Stimulated activated CD8-positive, alpha-beta memory T cell treated with anti-CD3 and anti-CD28 coated beads, Interleukin-15, amount 100 ng/mL, for 4 hours (primary cell): ENCODE results near the gene PPP6C.
"Not testable (repeated sequence)": the region's sequence is repeated elsewhere in the genome, so short reads cannot be mapped to it uniquely, and the experiment has no call there.

Source experiments
- DNase-seq, 2 donors: peaks; one replicate each; pipeline ENCODE4 v3.0.0-alpha.2; 2020; ENCODE audit warnings: low read depth in 2 of 2

The PPP6C gene

DNA sequence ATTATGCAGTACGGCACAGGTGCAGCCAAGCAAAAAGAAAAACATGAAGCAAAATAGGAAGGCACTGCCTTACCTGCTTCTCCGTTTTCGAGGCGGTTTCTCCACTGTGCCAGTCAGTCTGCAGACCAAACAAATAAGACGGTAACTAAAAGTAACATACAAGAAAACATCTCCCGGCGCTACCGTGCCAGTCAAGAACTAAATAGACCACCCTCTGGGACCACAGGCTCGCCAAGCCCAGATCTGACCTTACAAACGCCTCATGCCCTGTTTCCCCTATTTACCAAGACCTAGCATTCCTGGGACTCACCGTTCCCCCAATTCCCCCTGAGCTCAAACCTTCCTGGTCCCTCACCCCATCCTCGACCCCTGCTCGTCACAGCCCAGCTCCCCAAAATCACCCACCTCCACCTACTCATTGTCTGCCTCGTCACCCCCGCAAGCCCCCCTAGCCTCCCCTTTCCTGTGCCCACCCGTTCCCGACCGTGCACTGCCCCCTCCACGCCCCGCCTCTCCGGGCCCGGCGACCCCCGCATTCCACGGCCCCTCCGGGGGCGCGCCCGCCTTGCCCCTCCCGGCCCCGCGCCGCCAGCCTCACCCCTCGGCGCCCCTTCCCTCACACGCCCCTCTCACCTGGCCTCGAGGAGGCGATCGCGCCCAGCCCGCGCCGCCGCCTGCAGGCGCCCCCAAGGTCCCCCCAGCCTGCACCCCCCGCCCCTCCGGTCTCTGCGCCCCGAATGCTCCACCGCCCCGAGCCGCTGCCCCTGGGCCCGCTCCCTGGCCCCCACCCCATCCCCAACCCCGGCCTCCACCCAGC lies 46.8 kb downstream of the PPP6C start:
- DNase-seq = no peak

DNA sequence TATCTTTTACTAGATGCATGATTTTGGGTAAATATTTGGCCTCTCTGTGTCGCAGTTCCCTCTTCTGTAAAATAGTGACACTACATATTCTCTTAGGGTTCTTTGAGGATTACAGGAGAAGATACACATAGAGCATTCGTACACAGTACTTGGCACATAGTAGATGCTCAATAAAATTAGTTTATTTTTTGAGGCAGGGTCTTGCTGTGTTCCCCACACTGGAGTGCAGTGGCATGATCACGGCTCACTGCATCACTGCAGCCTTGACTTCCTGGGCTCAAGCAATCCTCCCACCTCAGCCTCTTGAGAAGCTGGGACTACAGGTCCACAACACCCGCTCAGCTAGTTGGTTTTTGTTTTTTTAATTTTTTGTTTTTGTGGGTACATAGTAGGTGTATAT lies 47.9 kb downstream of the PPP6C start:
- DNase-seq = no peak

DNA sequence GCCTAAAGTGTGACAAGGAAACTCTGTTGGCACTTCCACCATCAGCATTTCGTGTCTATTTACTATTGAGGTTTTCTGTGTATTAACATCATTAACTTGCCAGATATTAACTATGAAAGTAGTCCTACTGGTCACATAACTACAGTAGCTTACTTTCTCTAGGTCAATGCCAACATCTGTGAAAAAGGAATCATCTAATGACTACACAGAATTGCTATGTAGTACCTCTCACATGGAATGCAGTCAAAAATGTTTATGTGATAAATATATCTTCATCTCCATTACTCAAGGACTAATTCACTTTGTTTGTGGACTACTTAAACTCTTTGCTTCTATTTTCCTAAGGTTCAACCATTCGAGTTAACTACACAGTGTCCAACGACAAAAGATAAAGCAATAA lies 48.4 kb downstream of the PPP6C start:
- no peak for DNase-seq

DNA sequence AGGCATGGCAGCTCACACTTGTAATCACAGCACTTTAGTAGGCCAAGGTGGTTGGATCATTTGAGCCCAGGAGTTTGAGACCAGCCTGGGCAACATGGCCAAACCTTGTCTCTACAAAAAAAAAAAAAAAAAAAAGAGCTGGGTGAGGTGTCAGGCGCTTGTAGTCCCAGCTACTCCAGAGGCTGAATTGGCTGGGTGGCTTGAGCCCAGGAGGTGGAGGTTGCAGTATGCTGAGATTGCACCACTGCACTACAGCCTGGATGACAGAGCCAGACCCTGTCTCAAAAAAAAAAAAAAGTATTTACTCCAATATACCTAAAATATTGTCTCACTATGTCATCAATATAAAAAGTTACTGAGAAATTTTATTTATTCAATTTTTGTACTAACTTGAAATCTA lies 49.0 kb downstream of the PPP6C start:
- no peak for DNase-seq

DNA sequence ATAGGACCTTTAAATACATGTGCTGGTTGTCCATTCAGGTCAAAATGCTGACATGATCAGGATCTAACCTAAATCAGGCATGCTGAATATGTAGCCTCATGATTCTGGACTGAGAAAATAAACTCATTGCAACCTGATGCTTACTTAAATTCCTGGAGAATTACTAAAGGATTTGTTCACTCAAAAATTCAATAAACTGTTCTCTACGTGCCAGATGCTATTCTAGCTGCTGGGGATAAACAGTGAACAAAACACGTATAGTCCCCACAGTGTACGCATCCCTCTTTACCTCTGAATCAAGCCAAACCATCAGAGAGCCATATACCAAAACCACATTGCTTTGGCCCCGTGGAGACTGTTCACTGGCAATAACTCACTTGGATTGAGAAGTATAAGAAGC lies 52.4 kb downstream of the PPP6C start:
- no peak for DNase-seq

DNA sequence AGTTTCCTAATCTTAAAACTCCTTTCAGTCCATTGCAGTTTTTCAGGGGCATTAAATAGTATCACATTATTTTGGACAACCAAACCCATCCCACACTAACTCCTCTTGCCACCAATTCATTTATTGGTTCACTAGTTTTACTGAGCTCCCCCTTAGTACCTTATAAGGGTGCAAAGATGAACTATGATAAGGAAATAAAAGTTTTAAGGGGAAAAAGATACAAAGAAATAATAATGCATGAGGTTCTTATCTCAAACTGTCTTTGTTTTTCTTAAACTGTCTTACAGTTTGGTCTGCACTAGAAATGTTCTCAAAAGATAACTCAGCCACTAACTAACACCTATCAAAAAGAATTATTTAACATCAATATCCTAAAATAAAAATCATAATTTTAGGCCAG lies 54.6 kb downstream of the PPP6C start:
- DNase-seq = no peak

DNA sequence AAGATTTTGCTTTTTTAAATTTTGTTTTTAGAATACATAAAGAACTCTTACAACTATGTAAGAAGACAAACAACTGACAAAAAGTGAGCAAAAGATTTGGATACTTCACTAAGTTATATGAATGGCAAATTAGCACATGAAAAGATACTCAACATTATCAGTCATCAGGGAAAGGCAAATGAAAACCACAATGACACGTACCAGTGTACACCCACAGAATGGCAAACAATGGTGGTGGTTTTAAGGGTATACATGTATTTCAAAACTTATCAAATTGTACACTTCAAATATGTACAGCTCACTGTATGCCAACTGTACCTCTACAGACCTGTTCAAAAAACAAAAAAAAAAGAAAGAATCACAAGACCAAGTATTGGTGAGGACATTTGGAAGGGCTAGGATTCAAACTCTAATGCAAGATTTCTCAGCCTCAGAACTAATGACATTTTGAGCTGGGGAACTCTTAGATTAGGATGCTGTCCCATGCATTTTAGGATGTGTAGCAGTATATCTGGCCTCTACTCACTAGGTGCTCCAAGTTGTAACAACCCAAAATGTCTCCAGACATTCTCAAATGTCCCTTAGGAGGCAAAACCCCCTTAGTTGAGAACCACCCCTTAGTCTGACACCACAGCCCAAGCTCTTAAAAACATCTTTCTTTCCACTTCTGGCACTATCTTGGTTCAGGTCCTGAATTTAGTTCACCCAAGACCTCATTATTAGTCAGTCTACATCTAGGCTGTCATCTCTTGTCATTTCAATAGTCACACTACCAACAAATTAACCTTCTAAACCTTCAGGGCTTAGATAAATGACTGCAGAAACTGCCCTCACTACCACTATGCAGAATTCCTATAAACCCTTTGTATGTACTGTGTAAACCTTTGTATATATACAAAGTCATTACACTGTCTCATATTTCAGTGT lies 55.9 kb downstream of the PPP6C start:
- no peak for DNase-seq

DNA sequence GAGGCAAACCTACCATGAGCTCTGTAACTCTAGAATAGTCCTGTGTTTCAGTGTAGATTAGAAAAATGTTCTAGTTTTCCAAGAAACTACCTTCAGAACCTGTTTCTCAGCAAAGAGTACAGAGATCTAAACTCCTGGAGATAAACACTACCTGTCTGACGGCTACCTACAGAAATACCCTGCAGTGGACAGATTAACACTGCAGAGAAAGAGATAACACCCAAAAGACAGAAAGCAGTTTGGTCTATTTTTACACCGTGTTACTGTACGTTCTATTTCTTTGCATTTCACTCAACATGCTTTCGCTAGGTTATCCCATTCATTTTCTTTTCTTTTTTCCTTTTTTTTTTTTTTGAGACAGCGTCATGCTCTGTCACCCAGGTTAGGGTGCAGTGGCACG lies 57.8 kb downstream of the PPP6C start:
- no peak for DNase-seq

DNA sequence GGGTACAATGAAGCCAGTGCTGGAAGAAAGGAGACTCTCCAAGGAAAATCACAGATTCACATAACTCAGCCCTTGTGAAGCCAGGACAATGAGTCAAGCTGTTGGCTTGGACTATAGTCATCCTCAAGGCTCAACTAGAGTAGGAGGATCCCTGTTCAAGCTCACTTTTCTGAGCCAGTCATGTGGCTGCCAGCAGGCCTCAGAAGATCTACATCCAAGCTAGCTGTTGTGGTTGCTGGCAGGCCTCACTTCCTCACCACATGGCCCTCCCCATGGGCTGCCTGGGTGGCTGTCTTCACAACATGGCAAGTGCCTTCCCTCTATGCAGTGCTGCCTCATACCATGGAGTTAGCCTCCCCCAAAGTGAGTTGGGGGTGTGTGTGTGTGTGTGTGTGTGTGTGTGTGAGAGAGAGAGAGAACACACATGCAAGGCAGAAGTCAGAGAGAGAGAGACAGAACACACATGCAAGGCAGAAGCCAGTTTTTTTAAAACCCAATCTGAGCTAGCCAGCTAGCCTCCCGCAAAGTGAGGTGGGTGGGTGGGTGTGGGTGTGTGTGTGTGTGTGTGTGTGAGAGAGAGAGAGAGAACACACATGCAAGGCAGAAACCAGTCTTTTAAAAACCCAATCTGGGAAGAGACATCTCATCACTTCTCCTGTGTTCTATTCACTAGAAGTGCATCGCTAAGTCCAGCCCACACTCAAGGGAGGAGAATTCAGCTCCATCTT lies 63.4 kb downstream of the PPP6C start:
- peak; percentile 50 to 53 for DNase-seq

DNA sequence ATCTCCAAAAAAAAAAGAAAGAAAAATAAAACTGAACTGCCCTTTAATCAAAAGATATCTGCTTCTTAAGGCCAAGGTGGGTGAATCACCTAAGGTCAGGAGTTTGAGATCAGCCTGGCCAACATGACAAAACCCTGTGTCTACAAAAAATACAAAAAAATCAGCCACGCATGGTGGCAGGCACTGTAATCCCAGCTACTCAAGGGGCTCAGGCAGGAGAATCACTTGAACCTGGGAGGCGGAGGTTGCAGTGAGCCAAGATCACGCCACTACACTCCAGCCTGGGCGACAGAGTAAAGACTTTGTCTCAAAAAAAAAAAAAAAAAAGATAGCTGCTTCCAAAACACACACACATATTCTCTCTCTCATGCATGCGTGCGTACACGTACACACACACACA lies 64.1 kb downstream of the PPP6C start:
- no peak for DNase-seq

DNA sequence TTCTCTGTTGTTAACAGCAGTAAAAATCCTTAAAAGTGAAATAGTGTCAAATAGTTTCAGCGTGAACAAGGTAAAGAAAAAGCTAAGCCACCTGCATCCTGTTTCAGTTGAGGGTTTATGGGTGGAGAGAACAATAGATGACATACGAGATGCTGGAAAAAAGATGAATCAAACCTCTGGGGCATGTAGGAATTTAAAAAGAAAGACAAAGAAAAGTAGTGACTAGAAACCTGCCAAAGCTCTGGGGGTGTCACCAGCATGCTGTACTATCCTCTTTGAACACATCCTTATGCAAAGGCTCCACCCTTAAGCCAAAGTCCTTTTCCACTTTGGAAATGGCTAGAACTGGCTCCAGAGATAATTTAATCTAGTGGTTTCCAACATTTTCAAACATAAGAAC lies 68.5 kb downstream of the PPP6C start:
- no peak for DNase-seq

DNA sequence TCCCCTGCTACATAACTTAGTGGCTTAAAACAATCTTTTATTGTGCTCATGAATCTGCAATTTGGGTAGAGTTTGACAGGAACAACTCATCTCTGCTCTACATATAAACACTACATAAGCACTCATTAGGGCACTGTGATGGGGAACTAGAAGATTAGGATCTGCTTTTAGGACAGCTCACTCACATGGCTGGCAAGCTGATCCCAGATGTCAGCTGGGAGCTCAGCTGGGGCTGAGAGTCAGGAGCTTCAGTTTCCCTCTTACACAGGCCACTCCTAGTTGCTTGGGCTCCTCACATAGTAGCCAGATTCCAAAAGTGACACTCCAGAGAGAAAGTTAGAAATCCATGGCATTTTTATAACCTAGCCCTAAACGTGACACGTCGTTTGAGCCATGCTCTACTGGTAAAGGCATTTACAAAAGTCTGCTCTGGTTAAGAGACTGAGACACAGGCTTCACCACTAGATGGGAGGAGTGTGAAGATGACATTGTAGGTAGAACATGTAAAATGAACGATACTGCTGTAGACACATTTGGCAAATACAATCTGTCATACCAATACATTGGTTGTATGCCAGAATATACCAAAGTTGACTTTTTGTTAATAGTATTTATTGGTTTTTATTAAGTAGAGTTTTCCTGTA lies 69.8 kb downstream of the PPP6C start:
- no peak for DNase-seq

DNA sequence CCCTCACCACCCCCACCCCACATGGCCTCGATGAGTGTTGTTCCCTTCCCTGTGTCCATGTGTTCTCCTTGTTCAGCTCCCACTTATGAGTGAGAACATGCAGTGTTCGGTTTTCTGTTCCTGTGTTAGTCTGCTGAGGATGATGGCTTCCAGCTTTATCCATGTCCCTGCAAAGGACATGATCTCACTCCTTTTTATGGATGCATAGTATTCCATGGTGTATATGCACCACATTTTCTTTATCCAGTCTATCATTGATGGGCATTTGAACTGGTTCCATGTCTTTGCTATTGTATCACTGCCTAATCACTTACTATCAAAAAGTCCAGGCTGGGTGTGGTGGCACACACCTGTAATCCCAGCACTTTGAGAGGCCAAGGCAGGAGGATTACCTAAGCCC lies 70.9 kb downstream of the PPP6C start:
- DNase-seq = not testable (repeated sequence)

DNA sequence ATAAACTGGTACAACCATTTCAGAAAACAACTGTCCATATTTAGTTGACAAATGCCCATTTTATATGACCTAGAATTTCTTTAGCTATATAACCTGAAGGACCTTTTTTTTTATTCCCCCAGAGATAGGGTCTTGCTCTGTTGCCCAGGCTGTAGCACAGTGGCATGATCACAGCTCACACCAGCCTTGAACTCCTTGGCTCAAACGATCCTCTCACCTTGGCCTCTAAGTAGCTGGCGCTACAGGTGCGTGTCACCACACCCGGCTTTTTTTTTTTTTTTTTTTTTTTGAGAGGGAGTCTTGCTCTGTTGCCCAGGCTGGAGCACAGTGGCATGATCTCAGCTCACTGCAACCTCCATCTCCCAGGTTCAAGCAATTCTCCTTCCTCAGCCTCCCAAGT lies 75.1 kb downstream of the PPP6C start:
- not testable (repeated sequence) for DNase-seq

DNA sequence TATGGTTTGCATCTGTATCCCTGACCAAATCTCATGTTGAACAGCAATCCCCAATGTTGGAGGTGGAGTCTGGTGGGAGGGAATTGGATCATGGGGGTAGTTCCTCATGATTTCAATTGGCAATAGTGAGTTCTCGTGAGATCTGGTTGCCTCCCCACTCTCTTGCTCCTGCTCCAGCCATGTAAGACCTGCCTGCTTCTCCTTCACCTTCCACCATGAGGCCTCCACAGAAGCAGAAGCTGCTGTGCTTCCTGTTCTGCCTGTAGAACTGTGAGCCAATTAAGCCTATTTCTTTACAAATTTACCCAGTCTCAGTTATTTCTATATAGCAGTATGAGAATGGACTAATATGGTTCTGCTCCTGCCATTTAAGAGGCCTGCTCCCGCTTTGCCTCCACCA lies 79.1 kb downstream of the PPP6C start:
- no peak for DNase-seq

DNA sequence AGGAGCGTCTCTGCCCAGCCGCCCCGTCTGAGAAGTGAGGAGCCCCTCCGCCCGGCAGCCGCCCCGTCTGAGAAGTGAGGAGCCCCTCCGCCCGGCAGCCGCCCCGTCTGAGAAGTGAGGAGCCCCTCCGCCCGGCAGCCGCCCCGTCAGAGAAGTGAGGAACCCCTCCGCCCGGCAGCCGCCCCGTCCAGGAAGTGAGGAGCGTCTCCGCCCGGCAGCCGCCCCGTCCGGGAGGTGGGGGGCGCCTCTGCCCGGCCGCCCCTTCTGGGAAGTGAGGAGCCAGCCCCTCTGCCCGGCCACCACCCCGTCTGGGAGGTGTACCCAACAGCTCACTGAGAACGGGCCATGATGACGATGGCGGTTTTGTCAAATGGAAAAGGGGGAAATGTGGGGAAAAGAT lies 81.1 kb downstream of the PPP6C start:
- not testable (repeated sequence) for DNase-seq

DNA sequence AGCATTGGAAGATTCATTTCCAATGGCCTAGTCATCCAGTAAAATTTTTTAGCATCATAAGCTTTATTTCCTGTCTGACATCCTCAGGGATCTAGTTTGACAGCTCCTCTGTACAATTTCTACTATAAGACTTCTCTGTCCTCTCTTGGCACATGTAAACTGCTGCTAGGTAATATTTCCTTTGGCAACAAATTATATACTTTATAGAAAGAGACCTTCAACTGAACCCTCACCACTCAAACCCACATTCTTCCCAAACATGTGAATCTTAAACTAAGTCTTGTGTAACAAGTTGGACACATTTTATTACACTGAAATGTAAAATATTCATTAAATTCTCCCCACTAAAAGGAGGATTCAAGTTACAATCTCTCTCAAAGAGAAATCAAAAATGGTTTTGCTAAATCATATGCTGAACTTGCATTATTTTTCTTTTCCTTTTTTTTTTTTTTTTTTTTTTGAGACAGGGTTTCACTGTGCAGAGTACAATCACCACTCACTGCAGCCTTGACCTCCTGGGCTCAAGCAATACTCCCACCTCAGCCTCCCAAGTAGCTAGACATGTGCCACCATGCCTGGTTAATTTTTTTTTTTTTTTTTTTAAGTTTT lies 83.2 kb downstream of the PPP6C start:
- DNase-seq = no peak

DNA sequence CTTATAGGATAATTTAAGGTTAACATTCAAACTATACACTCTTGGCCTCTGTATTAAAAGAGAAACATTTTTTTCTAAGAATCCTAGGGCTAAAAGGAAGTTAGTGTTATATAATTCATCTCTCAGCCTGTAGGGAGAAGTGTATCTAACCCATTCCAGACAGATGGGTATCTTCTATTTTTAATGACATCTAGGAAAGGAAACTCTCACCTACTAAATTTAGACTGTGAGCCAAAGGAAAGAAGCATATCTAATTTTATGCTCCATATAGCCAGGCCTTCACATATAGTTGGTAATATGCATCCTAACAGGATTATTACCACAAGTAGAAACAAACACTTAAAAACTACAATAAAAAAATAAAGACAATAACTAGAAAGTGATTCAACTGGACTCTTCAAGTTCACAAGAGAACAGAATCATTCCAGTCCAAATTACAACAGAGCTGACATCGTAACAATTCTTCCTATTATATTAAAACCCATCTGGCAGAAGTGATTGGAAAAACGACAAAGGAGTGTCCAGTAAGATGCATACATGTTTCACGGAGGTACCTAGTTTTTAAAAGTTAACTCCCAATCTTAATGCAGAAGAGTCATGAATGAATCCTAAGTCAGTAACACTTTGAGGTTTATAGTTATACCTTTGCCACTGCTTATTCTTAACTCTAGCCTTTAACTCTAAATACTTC lies 85.7 kb downstream of the PPP6C start:
- DNase-seq = no peak

DNA sequence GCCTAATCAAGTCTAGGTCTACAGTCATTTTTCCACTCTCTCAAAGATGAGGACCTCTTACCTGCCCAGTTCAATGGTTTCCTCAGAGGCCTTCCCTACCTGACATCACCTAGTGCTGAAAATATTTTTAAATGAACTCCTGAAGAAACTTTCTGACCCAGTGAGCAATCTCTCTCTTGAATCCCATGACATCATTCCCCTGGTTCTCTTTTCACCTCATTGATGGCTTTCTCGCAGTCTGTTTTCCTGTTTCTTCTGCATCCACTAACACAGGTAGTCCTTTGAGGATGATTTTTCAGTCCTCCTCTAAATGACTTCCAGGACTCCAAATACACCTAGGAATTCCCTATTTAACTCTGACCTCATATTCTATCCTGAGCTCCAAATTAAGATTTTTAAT lies 86.6 kb downstream of the PPP6C start:
- DNase-seq = no peak

DNA sequence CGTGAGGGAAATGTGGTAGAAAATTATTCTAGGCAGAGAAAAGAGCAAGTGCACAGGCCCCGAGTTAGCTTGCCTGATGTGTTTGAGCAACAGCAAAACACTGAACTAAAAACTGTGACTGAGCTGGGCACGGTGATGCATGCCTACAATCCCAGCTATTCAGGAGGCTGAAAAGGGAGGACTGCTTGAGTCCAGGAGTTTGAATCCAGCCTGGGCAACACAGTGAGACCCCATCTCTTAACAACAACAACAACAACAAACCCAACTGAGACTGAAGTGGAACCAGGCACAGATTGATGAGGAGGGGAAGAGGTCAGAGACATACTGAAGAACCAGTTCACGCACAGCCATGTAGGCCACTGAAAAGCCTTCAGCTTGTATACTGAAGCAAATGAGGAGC lies 88.8 kb downstream of the PPP6C start:
- DNase-seq = no peak

DNA sequence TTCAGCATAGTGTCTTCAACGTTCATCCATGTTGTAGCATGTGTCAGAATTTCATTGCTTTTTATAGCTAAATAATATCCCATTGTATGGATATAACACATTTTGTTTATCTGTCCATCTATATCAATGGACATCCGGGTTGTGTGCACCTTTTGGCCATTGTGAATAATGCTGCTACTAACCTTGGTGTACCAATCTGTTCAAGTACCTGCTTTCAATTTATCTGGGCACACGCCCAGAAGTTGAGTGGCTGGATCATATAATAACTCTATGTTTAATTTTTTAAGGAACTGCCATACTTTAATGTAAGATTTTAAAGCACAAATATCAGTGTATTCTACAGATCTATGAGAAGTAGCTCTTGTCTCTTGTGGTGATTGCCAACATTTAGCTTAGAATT lies 89.8 kb downstream of the PPP6C start:
- DNase-seq = no peak
